Uterus (tissue), 4 donors: ENCODE measurements around the gene USP21. TPM values are rescaled to one million over a fixed set of nuclear protein-coding genes. Genes with fewer than 3 reads are reported as not detected.

Experiments used
- DNase-seq, 2 donors: peaks; one replicate each; pipeline ENCODE4 v3.0.0-alpha.2; 2019 to 2020
- H3K27ac ChIP-seq, 2 donors: fragments of 200-600 bp; sonication (generic); 1 replicate in 1 of 2; 2 replicates in 1 of 2; pipeline ENCODE4 v1.5.1; 2016 to 2018
- H3K27me3 ChIP-seq, 2 donors: fragments of 200-600 bp; sonication (generic); one replicate each; pipeline ENCODE4 v1.5.1; 2018 to 2019; ENCODE audit warnings: control low read depth in 1 of 2
- H3K36me3 ChIP-seq, 2 donors: fragments of 200-600 bp; sonication (generic); one replicate each; pipeline ENCODE4 v1.5.1; 2019; ENCODE audit warnings: control low read depth in 1 of 2
- H3K4me1 ChIP-seq, 2 donors: fragments of 200-600 bp; sonication (generic); one replicate each; pipeline ENCODE4 v1.5.1; 2018 to 2019; ENCODE audit warnings: control low read depth in 1 of 2
- H3K4me3 ChIP-seq, 2 donors: fragments of 200-600 bp; sonication (generic); 1 replicate in 1 of 2; 2 replicates in 1 of 2; pipeline ENCODE4 v1.5.1; 2018 to 2019; ENCODE audit warnings: mild to moderate bottlenecking in 1 of 2
- H3K9me3 ChIP-seq, 2 donors: fragments of 200-600 bp; sonication (generic); one replicate each; pipeline ENCODE4 v1.5.1; 2019; ENCODE audit warnings: control low read depth in 1 of 2
- CTCF ChIP-seq, 4 experiments: fragments of 200-600 bp in 2 of 4; fragments of 450-650 bp in 2 of 4; sonication (generic) in 2 of 4; IDR thresholded peaks; one replicate each; pipeline ENCODE4 v1.5.1; 2016 to 2019; ENCODE audit warnings: antibody characterized with exemption in 4 of 4, mild to moderate bottlenecking in 2 of 4, moderate library complexity in 1 of 4
- POLR2A ChIP-seq, 2 donors: fragments of 450-650 bp; IDR thresholded peaks; one replicate each; pipeline ENCODE4 v1.6.1; 2016; ENCODE audit warnings: antibody characterized with exemption in 2 of 2, mild to moderate bottlenecking in 1 of 2, moderate library complexity in 1 of 2
- intact Hi-C: fragments of 100-400 bp; cut with DNase I; formaldehyde crosslinking; loops from one replicate; pipeline ENCODE4 v1.15.1; 2023; ENCODE audit warnings: low total_unique reads
- total RNA-seq, 4 donors: library from RNA; depleted of rRNA in 3 of 4; stranded (reverse); fragments of >200 nt in 3 of 4; gene quantifications; one replicate each; pipeline versions ENCODE4 v1.1.0 to v1.2.4, GENCODE V29; 2014 to 2023
- donor health status: DM: yes; HTN: yes; CAD: no.

USP21 gene
- total RNA-seq, 4 donors from 2014 or later = 4.1 to 38.1 (median 29.9) TPM

DNA sequence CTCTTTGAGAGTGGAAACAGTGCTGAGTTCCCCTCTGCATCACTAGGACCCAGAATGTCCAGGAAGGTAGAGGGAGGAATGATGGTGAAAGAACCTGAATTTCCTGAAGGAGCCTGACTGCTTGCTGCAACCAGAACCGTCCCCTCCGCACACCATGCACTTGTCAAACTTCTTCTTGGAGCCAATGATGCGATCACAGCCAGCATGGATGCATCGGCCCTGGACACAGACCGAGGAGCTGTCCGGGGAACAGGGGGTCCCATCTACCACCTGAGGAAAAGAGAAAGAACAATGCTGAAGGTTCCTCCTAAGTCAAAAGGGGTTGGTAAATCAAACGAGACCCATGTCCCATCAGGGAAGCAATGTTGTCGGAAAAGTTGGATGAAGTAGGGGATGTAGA is 32.7 kb downstream of the USP21 start:
- no peak overlapping the region for H3K27ac ChIP-seq
- H3K4me1 ChIP-seq = peaks cover 3 to 5% of the 10 kb centered on the region in 2 donors
- no peak for DNase-seq

DNA sequence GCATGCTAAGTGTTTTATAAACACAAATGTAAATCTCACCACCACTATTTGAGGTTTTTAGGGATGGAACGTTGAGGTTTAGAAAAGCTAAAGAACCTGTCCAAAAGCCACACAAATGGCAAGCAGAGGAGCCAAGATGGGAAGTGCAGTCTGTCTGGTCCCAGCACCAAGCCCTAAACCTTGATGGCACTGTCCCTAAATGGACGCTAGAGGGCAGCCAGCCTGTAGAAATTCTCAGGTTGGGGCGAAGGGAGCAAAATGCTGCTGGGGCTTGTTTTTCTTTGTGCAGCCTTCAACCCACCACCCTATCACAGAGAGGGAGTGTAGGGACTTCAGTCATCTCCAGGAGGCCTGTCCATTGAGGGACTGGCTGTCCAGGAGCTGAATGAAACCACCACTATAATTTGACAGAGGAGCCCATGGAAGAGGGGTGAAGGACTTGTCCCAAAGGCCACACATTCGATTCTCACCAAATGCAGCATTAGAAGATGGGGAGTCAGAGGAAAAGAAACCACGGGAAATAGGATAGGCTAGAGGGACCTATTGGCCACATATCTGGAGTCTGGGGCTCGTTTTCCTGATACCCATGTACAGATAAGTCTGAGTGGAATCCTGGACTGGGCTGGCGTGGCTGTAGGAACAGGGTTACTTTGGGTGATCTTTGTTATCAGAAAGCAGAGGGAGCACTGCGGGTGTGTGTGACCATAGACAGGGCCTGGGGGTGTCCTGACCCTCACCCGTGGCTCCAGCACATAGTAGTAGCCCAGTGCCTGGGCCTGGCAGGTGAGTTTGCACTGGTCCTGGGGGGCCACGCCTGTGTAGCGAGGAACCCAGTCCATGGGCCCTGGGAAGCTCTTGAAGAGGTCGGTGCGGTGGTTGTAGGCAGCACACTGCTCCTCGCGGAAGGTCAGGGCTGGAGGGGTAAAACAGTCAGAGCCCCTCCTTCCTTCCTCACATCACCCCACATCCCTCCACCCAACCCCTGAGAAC is 33.5 kb downstream of the USP21 start:
- no peak for TF ChIP-seq POLR2A (IDR thresholded peaks at IDR 0.05)
- TF ChIP-seq CTCF (IDR thresholded peaks at IDR 0.05) = peak; percentile 70 to 86 (median 84)
- intact Hi-C loops = no loop called here
- peak; percentile 55 to 68 for DNase-seq
- peak overlapping the region; percentile 42 to 43 for H3K27ac ChIP-seq
- H3K9me3 ChIP-seq = no peaks in the 10 kb centered on the region
- H3K4me3 ChIP-seq = no peak overlapping the region
- H3K27me3 ChIP-seq = no peaks in the 10 kb centered on the region
- no peaks in the 10 kb centered on the region for H3K36me3 ChIP-seq
- peaks cover 3 to 6% of the 10 kb centered on the region in 2 donors for H3K4me1 ChIP-seq

More for the DNA sequence above, 32.7 kb downstream of the USP21 start:
- H3K9me3 ChIP-seq = no peaks in the 10 kb centered on the region
- intact Hi-C loops = no loop called here
- no peaks in the 10 kb centered on the region for H3K36me3 ChIP-seq
- no peak for TF ChIP-seq CTCF (IDR thresholded peaks at IDR 0.05)
- no peak for TF ChIP-seq POLR2A (IDR thresholded peaks at IDR 0.05)
- H3K4me3 ChIP-seq = no peak overlapping the region
- H3K27me3 ChIP-seq = no peaks in the 10 kb centered on the region

DNA sequence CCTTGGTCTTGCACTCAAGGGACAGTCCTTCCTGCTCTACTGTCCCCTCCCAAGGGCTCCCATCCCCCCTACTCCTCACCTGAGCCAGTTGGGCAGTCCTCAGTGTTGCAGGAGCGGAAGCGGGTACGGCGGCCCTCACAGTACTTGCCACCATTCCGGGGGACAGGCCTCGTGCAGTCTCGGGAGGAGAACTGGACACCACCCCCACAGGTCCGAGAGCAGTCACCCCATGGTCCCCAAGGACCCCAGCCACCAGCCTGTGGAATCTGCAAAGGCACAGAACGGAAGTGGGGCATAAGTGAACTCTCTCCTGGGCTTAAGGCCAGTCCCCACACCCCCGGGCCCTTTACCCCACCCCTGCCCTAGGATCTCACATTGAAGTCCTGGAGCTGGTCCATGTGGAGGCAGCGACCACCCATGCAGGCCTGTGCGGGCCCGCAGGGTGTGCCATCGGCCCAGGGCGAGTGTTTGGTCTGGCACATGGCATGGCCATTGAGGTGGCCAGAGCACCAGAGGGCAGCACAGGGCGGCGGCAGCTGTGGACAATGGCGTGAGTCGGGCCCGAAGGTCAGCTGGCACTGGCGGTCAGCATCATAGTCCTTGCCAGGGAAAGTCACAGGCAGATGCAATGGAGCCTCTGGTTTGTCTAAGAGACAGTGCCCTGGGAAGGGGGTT is 34.4 kb downstream of the USP21 start:
- TF ChIP-seq CTCF (IDR thresholded peaks at IDR 0.05) (peak in 2 of 4 experiments; percentile 13 to 39), POLR2A (IDR thresholded peaks at IDR 0.05) (no peak)
- no peaks in the 10 kb centered on the region for H3K36me3 ChIP-seq
- no peaks in the 10 kb centered on the region for H3K27me3 ChIP-seq
- no peak for DNase-seq
- no peak overlapping the region for H3K4me3 ChIP-seq
- peak overlapping the region in 1 of 2 donors; percentile 43 for H3K27ac ChIP-seq
- peaks cover 6 to 9% of the 10 kb centered on the region in 2 donors for H3K4me1 ChIP-seq
- no peaks in the 10 kb centered on the region for H3K9me3 ChIP-seq
- intact Hi-C loops = no loop called here

GRCh38 chr1:161195171-161195570 is 35.9 kb downstream of the USP21 start:
- TF ChIP-seq POLR2A (IDR thresholded peaks at IDR 0.05) (no peak), CTCF (IDR thresholded peaks at IDR 0.05) (no peak)
- H3K36me3 ChIP-seq = no peaks in the 10 kb centered on the region
- no peak overlapping the region for H3K4me3 ChIP-seq
- DNase-seq = no peak
- peaks cover 11 to 19% of the 10 kb centered on the region in 2 donors for H3K4me1 ChIP-seq
- H3K9me3 ChIP-seq = no peaks in the 10 kb centered on the region
- intact Hi-C loops = no loop called here
- H3K27me3 ChIP-seq = no peaks in the 10 kb centered on the region
- no peak overlapping the region for H3K27ac ChIP-seq

- intact Hi-C loops = no loop called here
- no peak for TF ChIP-seq CTCF (IDR thresholded peaks at IDR 0.05)
- TF ChIP-seq POLR2A (IDR thresholded peaks at IDR 0.05) = no peak
- peak overlapping the region in 1 of 2 donors; percentile 40 for H3K4me3 ChIP-seq
- no peaks in the 10 kb centered on the region for H3K36me3 ChIP-seq
- peaks cover 17 to 29% of the 10 kb centered on the region in 2 donors for H3K4me1 ChIP-seq
- H3K27ac ChIP-seq = peak overlapping the region; percentile 98 to 99
- no peak for DNase-seq
- H3K27me3 ChIP-seq = no peaks in the 10 kb centered on the region
- no peaks in the 10 kb centered on the region for H3K9me3 ChIP-seq
These were observed 36.8 kb downstream of the USP21 start for GRCh38 chr1:161196111-161196510.
